GM06990 (cell line): ENCODE data around the gene GPX7.
A peak's percentile ranks its signal among the peaks of the same experiment; 100 is the strongest.

ENCODE experiments used
- DNase-seq: peaks from one replicate; pipeline ENCODE4 v3.0.0-alpha.2; 2011; ENCODE audit not compliant: insufficient read length; ENCODE audit errors: extremely low read depth
- H3K27me3 ChIP-seq: replicated peaks from 2 replicates; pipeline ENCODE4 v1.6.0; 2011; ENCODE audit warnings: low read length; ENCODE audit not compliant: control insufficient read depth, insufficient read depth
- H3K36me3 ChIP-seq: 2 replicates; pipeline ENCODE4 v1.5.1; 2011; ENCODE audit warnings: low read length; ENCODE audit not compliant: control insufficient read depth, insufficient read depth
- H3K4me3 ChIP-seq: replicated peaks from 2 replicates; pipeline ENCODE4 v1.5.1; 2011; ENCODE audit warnings: low read depth, mild to moderate bottlenecking, control low read depth, low read length
- CTCF ChIP-seq: IDR thresholded peaks from 2 replicates; pipeline ENCODE4 v1.5.1; 2011; ENCODE audit warnings: low read length, control low read depth, mild to moderate bottlenecking, inconsistent platforms; ENCODE audit not compliant: insufficient read depth, poor library complexity, severe bottlenecking

Gene GPX7

GRCh38 chr1:52631759-52632331 lies 29.7 kb downstream of the GPX7 start:
- no peak overlapping the region for H3K4me3 ChIP-seq
- H3K36me3 ChIP-seq = no peaks in the 10 kb centered on the region
- H3K27me3 ChIP-seq = peaks cover 2% of the 10 kb centered on the region
- no peak for TF ChIP-seq CTCF
- DNase-seq = no peak

GRCh38 chr1:52632732-52633290 lies 30.6 kb downstream of the GPX7 start, which contains the start of gene SHISAL2A:
SHISAL2A (plus strand) TSS chr1:52633168; CDS start chr1:52633494, 326 bp downstream.
- peaks cover 2% of the 10 kb centered on the region for H3K27me3 ChIP-seq
- no peaks in the 10 kb centered on the region for H3K36me3 ChIP-seq
- no peak for TF ChIP-seq CTCF
- H3K4me3 ChIP-seq = peak within 1 kb of the TSS; percentile 42
- peak; percentile 43 for DNase-seq

DNA sequence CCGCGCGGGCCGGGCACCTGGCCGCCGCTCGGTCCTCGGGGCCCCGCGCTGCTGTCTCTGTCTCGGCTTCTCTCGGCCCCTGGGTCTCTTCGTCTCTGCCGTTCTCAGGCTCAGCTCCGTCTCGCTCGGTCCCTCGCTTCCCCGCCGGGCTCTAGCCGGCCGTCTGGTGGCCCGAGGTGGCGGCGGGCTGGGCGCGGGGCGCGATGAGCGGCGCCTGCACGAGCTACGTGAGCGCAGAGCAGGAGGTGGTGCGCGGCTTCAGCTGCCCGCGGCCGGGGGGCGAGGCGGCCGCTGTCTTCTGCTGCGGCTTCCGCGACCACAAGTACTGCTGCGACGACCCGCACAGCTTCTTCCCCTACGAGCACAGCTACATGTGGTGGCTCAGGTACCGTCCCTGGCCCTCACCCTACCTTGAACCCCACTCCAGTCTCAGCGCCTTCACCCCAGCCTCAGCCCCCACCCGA lies 31.2 kb downstream of the GPX7 start:
- H3K36me3 ChIP-seq = no peaks in the 10 kb centered on the region
- peak; percentile 48 for DNase-seq
- H3K4me3 ChIP-seq = peak overlapping the region; percentile 38
- TF ChIP-seq CTCF = no peak
- H3K27me3 ChIP-seq = peaks cover 2% of the 10 kb centered on the region

DNA sequence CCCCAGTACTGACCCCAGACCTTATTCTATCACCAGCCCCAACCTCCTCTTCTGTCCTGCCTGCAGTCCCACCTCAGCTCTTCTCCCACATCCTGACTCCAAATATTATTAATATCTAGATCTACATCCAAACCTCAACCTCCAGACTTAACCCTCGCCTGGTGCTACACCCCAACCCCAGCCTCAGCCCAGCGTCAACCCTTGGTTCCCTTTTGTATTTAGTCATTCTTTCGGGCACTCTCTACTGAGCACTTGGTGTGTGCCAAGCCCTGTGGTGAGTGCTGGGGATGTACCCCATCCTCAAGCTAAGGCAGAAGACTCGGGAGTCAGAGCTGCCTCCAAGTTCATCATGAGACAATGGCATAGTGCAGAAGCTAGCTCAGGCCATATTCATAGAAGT lies 31.9 kb downstream of the GPX7 start:
- no peaks in the 10 kb centered on the region for H3K36me3 ChIP-seq
- no peak overlapping the region for H3K4me3 ChIP-seq
- no peak for TF ChIP-seq CTCF
- peaks cover 2% of the 10 kb centered on the region for H3K27me3 ChIP-seq
- DNase-seq = no peak

GRCh38 chr1:52635321-52636089 lies 33.3 kb downstream of the GPX7 start:
- Histone ChIP-seq H3K4me3 (no peak overlapping the region), H3K36me3 (no peaks in the 10 kb centered on the region), H3K27me3 (peaks cover 2% of the 10 kb centered on the region)
- DNase-seq = no peak
- TF ChIP-seq CTCF = no peak
